Measurements from ENCODE around the gene OTOF. TPM values are rescaled to one million over a fixed set of nuclear protein-coding genes. Genes with fewer than 3 reads are reported as not detected.
A peak's percentile ranks its signal among the peaks of the same experiment; 100 is the strongest.

The OTOF gene
- total RNA-seq, 1 donor from 2014 or later, result 0.36 TPM

- Histone ChIP-seq H3K4me3 (no peak overlapping the region), H3K27me3 (no peaks in the 10 kb centered on the region), H3K9ac (no peak overlapping the region), H3F3A (ENCODE audit: low read depth) (no peaks in the 10 kb centered on the region), H3K27ac (no peak overlapping the region), H3K79me2 (ENCODE audit: low read depth) (no peaks in the 10 kb centered on the region), H3K4me2 (no peak overlapping the region), H3K36me3 (no peaks in the 10 kb centered on the region), H3K9me3 (ENCODE audit: low read depth) (no peaks in the 10 kb centered on the region), H2AFZ (replicated peaks) (no peak overlapping the region), H4K20me1 (ENCODE audit: low read depth) (no peaks in the 10 kb centered on the region), H3K4me1 (peaks cover 12% of the 10 kb centered on the region)
- Mint-ChIP-seq H3K4me3 (no peak overlapping the region), H3K36me3 (no peaks in the 10 kb centered on the region), H3K27ac (peak overlapping the region; percentile 46), H3K4me1 (peaks cover 9% of the 10 kb centered on the region), H3K27me3 (ENCODE audit: insufficient read depth, low read depth) (peaks cover 2% of the 10 kb centered on the region), H3K9me3 (peaks cover 2% of the 10 kb centered on the region)
- DNase-seq (ENCODE audit: low spot score), result peak; percentile 81
- TF ChIP-seq CTCF (IDR thresholded peaks at IDR 0.05), result peak; percentile 68
- TF ChIP-seq EZH2 (IDR thresholded peaks at IDR 0.05), result no peak
- no peak for TF ChIP-seq EZH2phosphoT487 (IDR thresholded peaks at IDR 0.05)
These were observed 43.4 kb upstream of the OTOF start for GRCh38 chr2:26521054-26521912.

- H2AFZ ChIP-seq (replicated peaks), result no peak overlapping the region
- H3F3A ChIP-seq (ENCODE audit: low read depth), result no peaks in the 10 kb centered on the region
- H3K4me3 ChIP-seq, result no peak overlapping the region
- H3K36me3 ChIP-seq, result no peaks in the 10 kb centered on the region
- H3K27ac Mint-ChIP-seq, result peak overlapping the region; percentile 44
- no peak for DNase-seq (ENCODE audit: low spot score)
- H3K4me1 ChIP-seq, result peaks cover 12% of the 10 kb centered on the region
- H3K79me2 ChIP-seq (ENCODE audit: low read depth), result no peaks in the 10 kb centered on the region
- H3K9me3 ChIP-seq (ENCODE audit: low read depth), result no peaks in the 10 kb centered on the region
- no peaks in the 10 kb centered on the region for H3K27me3 ChIP-seq
- no peak for TF ChIP-seq EZH2 (IDR thresholded peaks at IDR 0.05)
- no peak for TF ChIP-seq EZH2phosphoT487 (IDR thresholded peaks at IDR 0.05)
- TF ChIP-seq CTCF (IDR thresholded peaks at IDR 0.05), result no peak
- H4K20me1 ChIP-seq (ENCODE audit: low read depth), result no peaks in the 10 kb centered on the region
- H3K9me3 Mint-ChIP-seq, result peaks cover 2% of the 10 kb centered on the region
- H3K4me1 Mint-ChIP-seq, result peaks cover 13% of the 10 kb centered on the region
- H3K9ac ChIP-seq, result no peak overlapping the region
- H3K4me3 Mint-ChIP-seq, result no peak overlapping the region
- no peak overlapping the region for H3K4me2 ChIP-seq
- H3K27ac ChIP-seq, result no peak overlapping the region
- peaks cover 2% of the 10 kb centered on the region for H3K27me3 Mint-ChIP-seq (ENCODE audit: insufficient read depth, low read depth)
- H3K36me3 Mint-ChIP-seq, result no peaks in the 10 kb centered on the region
These were observed 42.2 kb upstream of the OTOF start for GRCh38 chr2:26520148-26520449.

- Histone ChIP-seq H3K4me3 (no peak overlapping the region), H3F3A (ENCODE audit: low read depth) (no peaks in the 10 kb centered on the region), H4K20me1 (ENCODE audit: low read depth) (no peaks in the 10 kb centered on the region), H2AFZ (replicated peaks) (no peak overlapping the region), H3K9me3 (ENCODE audit: low read depth) (no peaks in the 10 kb centered on the region), H3K4me1 (peaks cover 12% of the 10 kb centered on the region), H3K79me2 (ENCODE audit: low read depth) (no peaks in the 10 kb centered on the region), H3K4me2 (no peak overlapping the region), H3K27ac (no peak overlapping the region), H3K9ac (no peak overlapping the region), H3K36me3 (no peaks in the 10 kb centered on the region), H3K27me3 (no peaks in the 10 kb centered on the region)
- no peak for TF ChIP-seq EZH2phosphoT487 (IDR thresholded peaks at IDR 0.05)
- TF ChIP-seq CTCF (IDR thresholded peaks at IDR 0.05), result no peak
- no peak for TF ChIP-seq EZH2 (IDR thresholded peaks at IDR 0.05)
- Mint-ChIP-seq H3K36me3 (no peaks in the 10 kb centered on the region), H3K27ac (peak overlapping the region; percentile 44), H3K27me3 (ENCODE audit: insufficient read depth, low read depth) (peaks cover 2% of the 10 kb centered on the region), H3K9me3 (peaks cover 2% of the 10 kb centered on the region), H3K4me3 (no peak overlapping the region), H3K4me1 (peaks cover 13% of the 10 kb centered on the region)
- no peak for DNase-seq (ENCODE audit: low spot score)
These were observed 41.6 kb upstream of the OTOF start for GRCh38 chr2:26519396-26520147.

All from neural progenitor cell (in vitro differentiated cells).